ENCODE measurements around the gene SLC6A4.

- TF ChIP-seq CTCF (IDR thresholded peaks at IDR 0.05) (no peak), POLR2A (IDR thresholded peaks at IDR 0.05) (no peak)
Observed at GRCh38 chr17:30203471-30203981, 32.0 kb downstream of the SLC6A4 start.
